GM12878 (cell line): ENCODE results near the gene BAHD1.

Experiments used
- CBFB ChIP-seq: IDR thresholded peaks from 2 replicates; pipeline ENCODE4 v1.6.1; 2016; ENCODE audit warnings: antibody characterized with exemption, low read depth
- EZH2 ChIP-seq: IDR thresholded peaks from 2 replicates; pipeline ENCODE4 v1.6.1; 2012; ENCODE audit warnings: low read depth, mild to moderate bottlenecking, control low read depth, inconsistent platforms, low read length, borderline replicate concordance; ENCODE audit not compliant: control insufficient read depth
- HCFC1 ChIP-seq: fragments of 150-350 bp; IDR thresholded peaks from 2 replicates; pipeline ENCODE4 v1.6.1; 2014; ENCODE audit warnings: low read length
- POLR2AphosphoS2 ChIP-seq: IDR thresholded peaks from 2 replicates; pipeline ENCODE4 v1.6.1; 2011; ENCODE audit warnings: low read depth, mild to moderate bottlenecking, low read length, improper control_type of control experiment, moderate library complexity
- POLR2AphosphoS5 ChIP-seq: IDR thresholded peaks from 2 replicates; pipeline ENCODE4 v1.6.1; 2011; ENCODE audit warnings: mild to moderate bottlenecking, low read length, inconsistent platforms
- RAD21 ChIP-seq: IDR thresholded peaks from 2 replicates; pipeline ENCODE4 v1.6.1; 2011; ENCODE audit warnings: mild to moderate bottlenecking, low read depth, low read length, moderate library complexity; ENCODE audit not compliant: insufficient read depth
- SUZ12 ChIP-seq: fragments of 200-600 bp; sonication (generic); IDR thresholded peaks from one replicate; pipeline ENCODE4 v1.6.1; 2018; ENCODE audit warnings: antibody characterized with exemption, mild to moderate bottlenecking; ENCODE audit not compliant: unreplicated experiment
- TAF1 ChIP-seq: IDR thresholded peaks from 2 replicates; pipeline ENCODE4 v1.6.1; 2011; ENCODE audit warnings: mild to moderate bottlenecking, low read depth, low read length, borderline replicate concordance
- ZBED1 ChIP-seq: IDR thresholded peaks from 2 replicates; pipeline ENCODE4 v1.6.1; 2016; ENCODE audit warnings: borderline replicate concordance
- TF ChIP-seq, protein P1 (sequence below): IDR thresholded peaks from 2 replicates; pipeline ENCODE4 v1.6.1; 2012; ENCODE audit warnings: low read depth, low read length, improper control_type of control experiment
- TF ChIP-seq, protein P2 (sequence below), 3 experiments: IDR thresholded peaks in 2 of 3; conservative IDR thresholded peaks in 1 of 3; 2 replicates each; pipeline ENCODE4 v1.5.1; 2011; ENCODE audit warnings: low read depth in 3 of 3, low read length in 3 of 3, mild to moderate bottlenecking in 3 of 3, control low read depth in 2 of 3, moderate library complexity in 2 of 3, inconsistent platforms in 1 of 3, mixed read lengths in 1 of 3; ENCODE audit not compliant: control insufficient read depth in 2 of 3, insufficient read depth in 1 of 3; ENCODE audit errors: extremely low read depth in 1 of 3
- TF ChIP-seq, protein P3 (sequence below): fragments of 450-650 bp; formaldehyde crosslinking; IDR thresholded peaks from 2 replicates; pipeline ENCODE4 v1.4.0; 2022; ENCODE audit warnings: mild to moderate bottlenecking, moderate library complexity

DNA sequence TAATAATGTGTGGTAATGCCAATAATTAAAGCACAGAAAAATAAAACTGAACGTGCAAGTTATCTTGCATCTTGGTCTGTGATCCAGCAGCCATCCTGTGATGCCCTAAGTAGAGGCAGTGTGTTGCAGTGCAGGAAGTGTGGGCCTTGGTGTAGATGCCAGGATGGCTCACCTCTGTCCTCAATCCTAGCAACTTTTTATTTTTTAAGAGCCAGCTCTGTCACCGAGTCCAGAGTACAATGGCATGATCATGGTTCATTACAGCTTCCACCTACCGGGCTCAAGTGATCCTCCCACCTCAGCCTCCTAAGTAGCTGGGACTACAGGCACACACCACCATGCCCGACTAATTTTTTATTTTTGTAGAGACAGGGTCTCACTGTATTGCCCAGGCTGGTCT, 7.6 kb downstream of the BAHD1 start:
- no peak for TF ChIP-seq CBFB
- TF ChIP-seq, protein P1, sequence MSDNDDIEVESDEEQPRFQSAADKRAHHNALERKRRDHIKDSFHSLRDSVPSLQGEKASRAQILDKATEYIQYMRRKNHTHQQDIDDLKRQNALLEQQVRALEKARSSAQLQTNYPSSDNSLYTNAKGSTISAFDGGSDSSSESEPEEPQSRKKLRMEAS = no peak
- TF ChIP-seq, protein P2, sequence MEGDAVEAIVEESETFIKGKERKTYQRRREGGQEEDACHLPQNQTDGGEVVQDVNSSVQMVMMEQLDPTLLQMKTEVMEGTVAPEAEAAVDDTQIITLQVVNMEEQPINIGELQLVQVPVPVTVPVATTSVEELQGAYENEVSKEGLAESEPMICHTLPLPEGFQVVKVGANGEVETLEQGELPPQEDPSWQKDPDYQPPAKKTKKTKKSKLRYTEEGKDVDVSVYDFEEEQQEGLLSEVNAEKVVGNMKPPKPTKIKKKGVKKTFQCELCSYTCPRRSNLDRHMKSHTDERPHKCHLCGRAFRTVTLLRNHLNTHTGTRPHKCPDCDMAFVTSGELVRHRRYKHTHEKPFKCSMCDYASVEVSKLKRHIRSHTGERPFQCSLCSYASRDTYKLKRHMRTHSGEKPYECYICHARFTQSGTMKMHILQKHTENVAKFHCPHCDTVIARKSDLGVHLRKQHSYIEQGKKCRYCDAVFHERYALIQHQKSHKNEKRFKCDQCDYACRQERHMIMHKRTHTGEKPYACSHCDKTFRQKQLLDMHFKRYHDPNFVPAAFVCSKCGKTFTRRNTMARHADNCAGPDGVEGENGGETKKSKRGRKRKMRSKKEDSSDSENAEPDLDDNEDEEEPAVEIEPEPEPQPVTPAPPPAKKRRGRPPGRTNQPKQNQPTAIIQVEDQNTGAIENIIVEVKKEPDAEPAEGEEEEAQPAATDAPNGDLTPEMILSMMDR (IDR thresholded peaks at IDR 0.05 in 2 of 3, conservative IDR thresholded peaks at IDR 0.05 in 1 of 3; ENCODE audit: control insufficient read depth in 2 of 3, extremely low read depth in 1 of 3, insufficient read depth in 1 of 3, low read depth in 3 of 3, low read length in 3 of 3) = no peak
- TF ChIP-seq POLR2AphosphoS2 = no peak
- no peak for TF ChIP-seq SUZ12
- no peak for TF ChIP-seq EZH2
- no peak for TF ChIP-seq RAD21
- no peak for TF ChIP-seq TAF1
- no peak for TF ChIP-seq ZBED1
- no peak for TF ChIP-seq HCFC1
- TF ChIP-seq, protein P3, sequence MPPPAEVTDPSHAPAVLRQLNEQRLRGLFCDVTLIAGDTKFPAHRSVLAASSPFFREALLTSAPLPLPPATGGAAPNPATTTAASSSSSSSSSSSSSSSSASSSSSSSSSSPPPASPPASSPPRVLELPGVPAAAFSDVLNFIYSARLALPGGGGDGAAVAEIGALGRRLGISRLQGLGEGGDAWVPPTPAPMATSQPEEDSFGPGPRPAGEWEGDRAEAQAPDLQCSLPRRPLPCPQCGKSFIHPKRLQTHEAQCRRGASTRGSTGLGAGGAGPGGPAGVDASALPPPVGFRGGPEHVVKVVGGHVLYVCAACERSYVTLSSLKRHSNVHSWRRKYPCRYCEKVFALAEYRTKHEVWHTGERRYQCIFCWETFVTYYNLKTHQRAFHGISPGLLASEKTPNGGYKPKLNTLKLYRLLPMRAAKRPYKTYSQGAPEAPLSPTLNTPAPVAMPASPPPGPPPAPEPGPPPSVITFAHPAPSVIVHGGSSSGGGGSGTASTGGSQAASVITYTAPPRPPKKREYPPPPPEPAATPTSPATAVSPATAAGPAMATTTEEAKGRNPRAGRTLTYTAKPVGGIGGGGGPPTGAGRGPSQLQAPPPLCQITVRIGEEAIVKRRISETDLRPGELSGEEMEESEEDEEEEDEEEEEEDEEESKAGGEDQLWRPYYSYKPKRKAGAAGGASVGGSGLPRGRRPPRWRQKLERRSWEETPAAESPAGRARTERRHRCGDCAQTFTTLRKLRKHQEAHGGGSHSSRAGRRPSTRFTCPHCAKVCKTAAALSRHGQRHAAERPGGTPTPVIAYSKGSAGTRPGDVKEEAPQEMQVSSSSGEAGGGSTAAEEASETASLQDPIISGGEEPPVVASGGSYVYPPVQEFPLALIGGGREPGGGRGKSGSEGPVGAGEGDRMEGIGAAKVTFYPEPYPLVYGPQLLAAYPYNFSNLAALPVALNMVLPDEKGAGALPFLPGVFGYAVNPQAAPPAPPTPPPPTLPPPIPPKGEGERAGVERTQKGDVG (CRISPR knock-in tag) = no peak
- TF ChIP-seq POLR2AphosphoS5 = no peak
